GM10266 (cell line): Measurements from ENCODE around the gene NEB.
"Not testable (repeated sequence)": the region's sequence is repeated elsewhere in the genome, so short reads cannot be mapped to it uniquely, and the experiment has no call there.

Source experiments
- DNase-seq: peaks from one replicate; pipeline ENCODE4 v3.0.0; 2012; ENCODE audit errors: extremely low spot score
- TF ChIP-seq, protein P1 (sequence below): IDR thresholded peaks from 2 replicates; pipeline ENCODE4 v1.5.1; 2012; ENCODE audit warnings: mild to moderate bottlenecking, low read depth; ENCODE audit not compliant: control insufficient read depth, insufficient read depth; ENCODE audit errors: missing control alignments

NEB gene

DNA sequence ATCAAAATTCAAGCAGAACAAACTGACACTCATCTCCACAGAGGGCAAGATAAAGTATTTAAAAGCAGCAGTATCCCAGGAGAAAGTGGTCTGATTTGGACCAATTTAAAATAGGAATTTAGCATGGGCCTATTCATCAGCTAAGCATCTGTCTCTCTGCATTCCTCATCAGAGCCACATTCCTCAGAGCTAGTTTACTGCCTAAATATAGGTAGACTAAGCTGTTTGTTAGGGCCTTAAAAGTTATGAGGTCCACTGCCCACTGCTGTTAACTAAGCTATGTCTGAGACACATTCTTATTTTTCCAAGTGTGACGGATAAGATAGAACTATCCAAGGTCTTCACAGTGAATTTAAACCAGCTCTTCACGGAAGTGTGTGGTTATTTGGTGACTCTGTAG lies 17.6 kb downstream of the NEB start:
- no peak for DNase-seq
- TF ChIP-seq, protein P1, sequence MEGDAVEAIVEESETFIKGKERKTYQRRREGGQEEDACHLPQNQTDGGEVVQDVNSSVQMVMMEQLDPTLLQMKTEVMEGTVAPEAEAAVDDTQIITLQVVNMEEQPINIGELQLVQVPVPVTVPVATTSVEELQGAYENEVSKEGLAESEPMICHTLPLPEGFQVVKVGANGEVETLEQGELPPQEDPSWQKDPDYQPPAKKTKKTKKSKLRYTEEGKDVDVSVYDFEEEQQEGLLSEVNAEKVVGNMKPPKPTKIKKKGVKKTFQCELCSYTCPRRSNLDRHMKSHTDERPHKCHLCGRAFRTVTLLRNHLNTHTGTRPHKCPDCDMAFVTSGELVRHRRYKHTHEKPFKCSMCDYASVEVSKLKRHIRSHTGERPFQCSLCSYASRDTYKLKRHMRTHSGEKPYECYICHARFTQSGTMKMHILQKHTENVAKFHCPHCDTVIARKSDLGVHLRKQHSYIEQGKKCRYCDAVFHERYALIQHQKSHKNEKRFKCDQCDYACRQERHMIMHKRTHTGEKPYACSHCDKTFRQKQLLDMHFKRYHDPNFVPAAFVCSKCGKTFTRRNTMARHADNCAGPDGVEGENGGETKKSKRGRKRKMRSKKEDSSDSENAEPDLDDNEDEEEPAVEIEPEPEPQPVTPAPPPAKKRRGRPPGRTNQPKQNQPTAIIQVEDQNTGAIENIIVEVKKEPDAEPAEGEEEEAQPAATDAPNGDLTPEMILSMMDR, result no peak

DNA sequence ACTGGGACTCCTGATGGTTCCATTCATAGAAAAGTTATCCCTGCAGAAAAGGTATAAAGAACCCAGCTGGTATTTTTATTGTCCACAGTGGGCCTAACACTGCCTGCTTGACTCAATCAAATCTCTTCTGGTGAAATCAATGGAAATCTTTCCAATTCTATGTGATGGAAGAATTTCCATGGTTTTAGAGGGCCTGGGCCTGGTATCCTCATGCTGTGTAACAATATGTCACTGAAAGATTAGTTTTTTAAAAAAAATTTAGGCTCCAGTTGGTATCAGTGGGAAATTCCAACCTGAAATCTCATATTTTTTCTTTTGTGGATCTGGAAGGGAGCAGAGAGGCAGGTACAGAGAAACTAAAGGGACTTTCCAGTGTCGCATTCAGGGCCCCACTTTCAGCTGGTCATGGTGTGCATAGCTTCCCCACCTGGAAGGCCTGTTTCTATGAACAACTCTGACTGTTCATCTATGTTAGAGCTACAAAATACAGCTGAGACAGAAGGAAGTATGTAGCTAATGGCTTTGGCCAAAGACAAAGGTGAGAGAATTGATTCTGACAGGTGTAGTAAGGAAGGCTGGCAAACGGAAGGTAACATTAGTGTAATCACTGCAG lies 20.9 kb downstream of the NEB start:
- TF ChIP-seq, protein P1, result no peak
- no peak for DNase-seq

DNA sequence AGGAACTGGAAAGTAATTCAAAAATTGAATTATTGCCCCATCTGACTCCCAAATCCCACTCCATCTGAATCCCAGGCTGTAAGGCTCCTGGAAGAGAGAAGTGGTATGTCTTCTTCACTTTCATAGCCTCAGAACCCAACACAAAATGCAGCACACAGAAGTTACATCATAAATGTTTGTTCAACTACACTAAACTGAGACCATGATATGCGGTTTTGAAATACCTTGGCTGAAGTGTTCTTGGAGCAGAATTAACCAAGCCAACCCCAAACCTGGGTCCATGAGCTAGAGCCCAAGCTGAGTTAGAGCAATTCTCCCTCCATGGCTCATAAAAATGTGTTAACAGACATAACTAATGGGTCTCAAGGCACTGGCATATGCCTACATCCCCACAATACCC lies 23.3 kb downstream of the NEB start:
- TF ChIP-seq, protein P1, result no peak
- DNase-seq, result no peak

DNA sequence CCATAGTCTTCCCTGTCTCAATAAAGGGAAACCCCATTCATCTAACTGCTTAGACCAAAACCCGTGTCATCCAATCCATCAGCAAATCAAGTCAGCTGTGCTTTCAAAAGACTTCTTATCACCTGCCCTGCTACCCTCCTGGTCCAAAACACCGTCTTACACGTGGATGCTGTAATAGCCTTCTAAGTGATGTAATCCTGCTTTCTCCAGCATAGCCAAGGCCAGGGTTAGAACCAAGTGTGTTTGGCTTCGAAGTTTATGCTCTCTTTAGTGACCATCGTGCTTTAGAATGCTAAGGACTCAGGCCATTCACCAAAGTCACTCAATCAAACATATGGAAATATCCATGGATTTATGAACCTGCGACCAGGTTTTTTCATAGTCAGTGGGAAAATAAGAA lies 25.5 kb downstream of the NEB start:
- DNase-seq, result no peak
- TF ChIP-seq, protein P1, result no peak

DNA sequence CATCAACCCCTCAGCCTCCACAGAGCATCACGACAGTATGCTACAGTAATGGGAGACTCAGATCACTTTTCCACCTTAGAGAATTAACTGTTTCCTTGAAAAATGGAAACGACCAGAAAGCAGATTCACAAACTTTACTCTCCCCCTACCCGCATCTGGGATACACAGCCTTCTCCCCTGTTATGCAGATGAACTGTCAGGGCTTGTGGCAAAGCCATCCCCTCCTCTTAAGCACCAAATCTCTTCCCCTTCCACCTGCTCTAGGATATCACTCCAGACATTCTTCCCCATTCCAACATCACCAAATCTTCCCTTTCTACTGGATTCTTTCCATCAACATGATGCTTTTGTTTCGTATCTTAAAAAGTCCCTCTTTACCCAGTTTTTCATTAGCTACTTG lies 26.4 kb downstream of the NEB start:
- no peak for DNase-seq
- TF ChIP-seq, protein P1, result no peak

DNA sequence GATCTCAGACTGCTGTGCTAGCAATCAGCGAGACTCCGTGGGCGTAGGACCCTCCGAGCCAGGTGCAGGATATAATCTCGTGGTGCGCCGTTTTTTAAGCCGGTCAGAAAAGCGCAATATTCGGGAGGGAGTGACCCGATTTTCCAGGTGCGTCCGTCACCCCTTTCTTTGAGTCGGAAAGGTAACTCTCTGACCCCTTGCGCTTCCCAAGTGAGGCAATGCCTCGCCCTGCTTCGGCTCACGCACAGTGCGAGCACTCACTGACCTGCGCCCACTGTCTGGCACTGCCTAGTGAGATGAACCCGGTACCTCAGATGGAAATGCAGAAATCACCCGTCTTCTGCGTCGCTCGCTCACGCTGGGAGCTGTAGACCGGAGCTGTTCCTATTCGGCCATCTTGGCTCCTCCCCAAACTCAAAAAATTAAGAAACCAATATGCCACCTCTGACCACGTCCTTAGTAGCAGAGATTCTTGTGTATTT lies 29.8 kb downstream of the NEB start:
- not testable (repeated sequence) for DNase-seq

DNA sequence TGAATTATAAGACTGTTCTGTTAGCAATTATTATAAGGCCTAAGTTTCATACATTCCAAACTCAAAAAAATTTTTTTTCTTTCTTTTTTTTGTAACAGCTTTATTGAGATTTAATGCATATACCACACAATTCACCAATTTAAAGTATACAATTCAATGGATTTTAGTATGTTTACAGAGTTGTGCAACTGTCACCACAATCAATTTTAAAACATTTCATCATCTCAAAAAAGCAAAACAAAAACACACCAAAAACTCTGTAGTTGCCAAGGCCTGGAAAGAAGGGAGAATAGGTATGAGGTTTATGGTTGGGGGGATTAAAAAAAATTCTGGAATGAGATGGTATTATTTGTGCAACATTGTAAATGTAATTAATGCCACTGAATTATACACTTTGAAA lies 36.1 kb downstream of the NEB start:
- DNase-seq, result not testable (repeated sequence)

DNA sequence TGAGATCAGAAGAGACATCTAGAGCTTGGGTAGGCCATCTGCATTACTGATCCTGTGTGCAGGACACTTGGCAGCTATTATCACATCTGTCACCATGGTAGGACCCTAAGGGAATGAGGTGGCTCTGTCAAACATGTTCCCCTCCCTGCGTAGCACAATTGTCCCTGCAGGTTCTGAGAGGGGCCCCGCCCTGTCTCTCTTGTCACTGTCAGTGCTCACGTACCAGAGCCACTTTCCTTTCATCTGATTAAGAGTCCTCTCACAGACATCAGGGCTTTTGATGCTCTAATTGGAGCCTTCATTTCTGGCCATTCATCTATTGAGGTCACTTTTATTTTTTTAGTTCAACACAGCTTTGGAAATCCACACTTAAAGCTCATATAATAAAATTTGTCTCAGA lies 38.5 kb downstream of the NEB start:
- TF ChIP-seq, protein P1, result no peak

More for the DNA sequence above, 38.5 kb downstream of the NEB start:
- no peak for DNase-seq
